ENCODE data around the gene PRXL2C. TPM values are rescaled to one million over a fixed set of nuclear protein-coding genes. Genes with fewer than 3 reads are reported as not detected.

The PRXL2C gene
- total and polyA plus RNA-seq, 2 of the 8 experiments (the other 6 are each of a cell fraction or from before 2014, with no cell fraction given), result 2.8 to 7.3 TPM

GRCh38 chr9:96626912-96627311 is 28.2 kb downstream of the PRXL2C start:
- no peaks in the 10 kb centered on the region for H3K23me2 ChIP-seq (ENCODE audit: low read depth, low read length)
- H3K4me2 ChIP-seq (ENCODE audit: insufficient read depth in 1 of 2, low read depth in 2 of 2, low read length in 2 of 2), result no peak overlapping the region
- no peak overlapping the region for H3K23ac ChIP-seq (ENCODE audit: insufficient read length)
- WGBS, 2 experiments (ENCODE audit: extremely low coverage in 1 of 2, insufficient coverage in 1 of 2, insufficient read length in 1 of 2, insufficient replicate concordance in 2 of 2, low coverage in 1 of 2, low lambda C conversion rate in 2 of 2, missing lambda C conversion rate in 1 of 2), result 83% methylated on average over 6 of the region's 6 CpGs; no CpG with 5 or more reads in 1 of the 2 experiments
- ChIA-PET CTCF (ENCODE audit: partially characterized antibody) (no interaction called here), POLR2A (ENCODE audit: partially characterized antibody) (no interaction called here)
- no peak overlapping the region for H3K14ac ChIP-seq (ENCODE audit: insufficient read length)
- H3K27ac ChIP-seq (ENCODE audit: low read depth, low read length), result no peak overlapping the region
- no peak overlapping the region for H4K8ac ChIP-seq (ENCODE audit: extremely low read depth, insufficient read depth, low read length)
- no peaks in the 10 kb centered on the region for H3K4me1 ChIP-seq (replicated peaks in 1 of 4; ENCODE audit: control insufficient read depth in 3 of 4, insufficient read depth in 4 of 4, low read length in 3 of 4)
- no peak for DNase-seq (ENCODE audit: low read depth in 1 of 2, low spot score in 2 of 2)
- H2AFZ ChIP-seq (ENCODE audit: low read length), result no peak overlapping the region
- H2BK120ac ChIP-seq (replicated peaks; ENCODE audit: low read depth, low read length), result no peak overlapping the region
- no peak overlapping the region for H2BK20ac ChIP-seq (ENCODE audit: low read length)
- no peak overlapping the region for H3K4me3 ChIP-seq (ENCODE audit: extremely low read depth in 1 of 4, insufficient read depth in 2 of 4, low read depth in 3 of 4, low read length in 4 of 4)
- H3K79me2 ChIP-seq (ENCODE audit: control insufficient read depth in 1 of 2, insufficient read depth in 2 of 2, low read length in 2 of 2), result no peaks in the 10 kb centered on the region
- H3K9ac ChIP-seq (replicated peaks in 1 of 4; ENCODE audit: extremely low read depth in 1 of 4, low read depth in 3 of 4, low read length in 3 of 4), result no peak overlapping the region
- H2BK12ac ChIP-seq (ENCODE audit: low read depth, low read length), result no peak overlapping the region
- no peak overlapping the region for H2BK15ac ChIP-seq (ENCODE audit: low read length)
- no peak overlapping the region for H2BK5ac ChIP-seq (ENCODE audit: low read depth, low read length)
- H3K9me3 ChIP-seq (ENCODE audit: insufficient read depth in 2 of 2, low read depth in 1 of 2, low read length in 1 of 2), result no peaks in the 10 kb centered on the region
- no peaks in the 10 kb centered on the region for H3K79me1 ChIP-seq (ENCODE audit: low read depth, low read length)
- no peaks in the 10 kb centered on the region for H3K36me3 ChIP-seq (ENCODE audit: control insufficient read depth in 2 of 4, insufficient read depth in 4 of 4, low read length in 3 of 4)
- no peak overlapping the region for H4K5ac ChIP-seq (ENCODE audit: insufficient read length, low read depth, low read length)
- H4K91ac ChIP-seq (replicated peaks; ENCODE audit: insufficient read length, low read length), result no peak overlapping the region
- no peak overlapping the region for H3K4ac ChIP-seq (replicated peaks; ENCODE audit: insufficient read length, low read depth, low read length)
- H3K18ac ChIP-seq (ENCODE audit: extremely low read depth, low read length), result no peak overlapping the region
- no peaks in the 10 kb centered on the region for H4K20me1 ChIP-seq (replicated peaks in 1 of 2; ENCODE audit: control insufficient read depth in 1 of 2, insufficient read depth in 2 of 2, low read length in 2 of 2)
- no peak for FAIRE-seq
- no peak overlapping the region for H3K56ac ChIP-seq (replicated peaks; ENCODE audit: insufficient read length, low read depth, low read length)
- no peak overlapping the region for H2AK5ac ChIP-seq (ENCODE audit: low read depth, low read length)
- H3K27me3 ChIP-seq (replicated peaks in 1 of 4; ENCODE audit: control insufficient read depth in 3 of 4, extremely low read depth in 1 of 4, insufficient read depth in 3 of 4, low read length in 3 of 4), result no peaks in the 10 kb centered on the region
- TF ChIP-seq MAX (IDR thresholded peaks at IDR 0.05), result no peak
- no peak for TF ChIP-seq SP1 (IDR thresholded peaks at IDR 0.05; ENCODE audit: low read depth, low read length)
- no peak for TF ChIP-seq TAF1 (IDR thresholded peaks at IDR 0.05; ENCODE audit: low read depth, low read length)
- TF ChIP-seq EP300 (IDR thresholded peaks at IDR 0.05; ENCODE audit: borderline replicate concordance in 1 of 2, low read depth in 2 of 2, low read length in 2 of 2), result no peak
- TF ChIP-seq PHF8 (conservative IDR thresholded peaks at IDR 0.05; ENCODE audit: low read depth, low read length), result no peak
- no peak for TF ChIP-seq TAF7 (optimal IDR thresholded peaks at IDR 0.05; ENCODE audit: borderline replicate concordance, low read depth, low read length)
- no peak for TF ChIP-seq HDAC6 (IDR thresholded peaks at IDR 0.05; ENCODE audit: low read depth, low read length)
- TF ChIP-seq GTF2F1 (IDR thresholded peaks at IDR 0.05; ENCODE audit: borderline replicate concordance, low read depth, low read length), result no peak
- no peak for TF ChIP-seq ASH2L (IDR thresholded peaks at IDR 0.05; ENCODE audit: low read length)
- no peak for TF ChIP-seq HDAC2 (IDR thresholded peaks at IDR 0.05; ENCODE audit: borderline replicate concordance in 1 of 2, low read depth in 2 of 2, low read length in 2 of 2)
- TF ChIP-seq BCL11A (IDR thresholded peaks at IDR 0.05; ENCODE audit: low read depth in 2 of 2, low read length in 2 of 2), result no peak
- TF ChIP-seq TEAD4 (IDR thresholded peaks at IDR 0.05; ENCODE audit: low read depth, low read length), result no peak
- TF ChIP-seq CBX5 (IDR thresholded peaks at IDR 0.05; ENCODE audit: low read depth, low read length), result no peak
